GM12878 (cell line): ENCODE results near the gene PIF1. TPM values are rescaled to one million over a fixed set of nuclear protein-coding genes. Genes with fewer than 3 reads are reported as not detected.
A peak's percentile ranks its signal among the peaks of the same experiment; 100 is the strongest.

Experiments
- ATAC-seq: fragments of 200-7000 bp; cut with Tn5 transposase; 3 replicates; pipeline ENCODE4 v1.9.1; 2020; ENCODE audit warnings: mild to moderate bottlenecking, moderate library complexity
- BruUV-seq: library from RNA; stranded (reverse); fragments of 400-500 nt; replicated peaks from 2 replicates; lab custom pipeline; 2021; lab: Mats Ljungman, UMichigan
- CTCF ChIA-PET: fragments of 300-600 bp; sonication (Branson Sonifier 250); formaldehyde crosslinking; extraction: SDS; loops from one replicate; lab custom pipeline; 2021; ENCODE audit warnings: inconsistent platforms; lab: Yijun Ruan, JAX
- POLR2A ChIA-PET: fragments of 350-600 bp; formaldehyde crosslinking; extraction: SDS; loops from one replicate; lab custom pipeline; 2021; ENCODE audit warnings: inconsistent platforms; lab: Charles Lee
- RAD21 ChIA-PET: fragments of 300-600 bp; sonication (Branson Sonifier 250); formaldehyde crosslinking; loops from one replicate; lab custom pipeline; 2023; ENCODE audit warnings: antibody characterized with exemption; ENCODE audit not compliant: unreplicated experiment; lab: Charles Lee
- SMC1A ChIA-PET: fragments of 300-600 bp; sonication (Branson Sonifier 250); formaldehyde crosslinking; loops from one replicate; lab custom pipeline; 2023; ENCODE audit not compliant: unreplicated experiment, uncharacterized antibody; lab: Charles Lee
- DNase-seq: peaks from one replicate; pipeline ENCODE4 v3.0.0-alpha.2; 2011; ENCODE audit warnings: low read depth, low spot score
- FAIRE-seq: peaks from 3 replicates; lab custom pipeline; 2011; peaks lifted over from hg19 to GRCh38; lab: Jason Lieb, UNC
- H2AFZ ChIP-seq: 2 replicates; pipeline ENCODE4 v1.6.0; 2011; ENCODE audit warnings: low read depth, low read length, control low read depth; ENCODE audit not compliant: control insufficient read depth
- H3K27ac ChIP-seq: 2 replicates; pipeline ENCODE4 v1.5.1; 2011; ENCODE audit warnings: control low read depth; ENCODE audit not compliant: control insufficient read depth, insufficient read depth
- H3K27me3 ChIP-seq, 2 experiments: replicated peaks in 1 of 2; 2 replicates each; pipeline versions ENCODE4 v1.6.0 to v1.6.1; 2011; ENCODE audit warnings: low read length in 1 of 2; ENCODE audit not compliant: control insufficient read depth in 2 of 2, insufficient read depth in 2 of 2
- H3K36me3 ChIP-seq, 2 experiments: 2 replicates each; pipeline ENCODE4 v1.5.1; 2011; ENCODE audit warnings: low read length in 1 of 2; ENCODE audit not compliant: control insufficient read depth in 2 of 2, insufficient read depth in 2 of 2
- H3K4me1 ChIP-seq: 2 replicates; pipeline ENCODE4 v1.6.1; 2011; ENCODE audit warnings: mild to moderate bottlenecking, low read length, moderate library complexity, mixed read lengths; ENCODE audit not compliant: control insufficient read depth, insufficient read depth
- H3K4me2 ChIP-seq: 2 replicates; pipeline ENCODE4 v1.6.0; 2011; ENCODE audit warnings: control low read depth; ENCODE audit not compliant: control insufficient read depth, insufficient read depth
- H3K4me3 ChIP-seq: fragments of 200-600 bp; sonication (generic); 2 replicates; pipeline ENCODE4 v1.5.1; 2016
- H3K79me2 ChIP-seq: 2 replicates; pipeline ENCODE4 v1.6.0; 2011; ENCODE audit warnings: low read length; ENCODE audit not compliant: control insufficient read depth, insufficient read depth
- H3K9ac ChIP-seq: 2 replicates; pipeline ENCODE4 v1.8.0; 2011; ENCODE audit warnings: low read length, control low read depth, mixed read lengths; ENCODE audit not compliant: control insufficient read depth, insufficient read depth
- H3K9me3 ChIP-seq: replicated peaks from 3 replicates; pipeline ENCODE4 v1.5.1; 2011; ENCODE audit warnings: mild to moderate bottlenecking, low read length; ENCODE audit not compliant: control insufficient read depth, insufficient read depth
- H4K20me1 ChIP-seq: 2 replicates; pipeline ENCODE4 v1.6.0; 2011; ENCODE audit not compliant: control insufficient read depth, insufficient read depth
- BHLHE40 ChIP-seq, 2 experiments: fragments of 450-650 bp in 1 of 2; IDR thresholded peaks; 2 replicates each; pipeline ENCODE4 v1.6.1; 2011 to 2017; ENCODE audit warnings: low read depth in 2 of 2, borderline replicate concordance in 1 of 2, improper control_type of control experiment in 1 of 2, low read length in 1 of 2, mild to moderate bottlenecking in 1 of 2
- CBFB ChIP-seq: IDR thresholded peaks from 2 replicates; pipeline ENCODE4 v1.6.1; 2016; ENCODE audit warnings: antibody characterized with exemption, low read depth
- WGBS: methylation state at CpG from one replicate; pipeline ENCODE4 v1.1.6; 2016; ENCODE audit warnings: low lambda C conversion rate; ENCODE audit not compliant: insufficient replicate concordance, insufficient coverage; ENCODE audit errors: missing lambda C conversion rate; 5-methylcytosine and 5-hydroxymethylcytosine counted together
- in situ Hi-C: fragments of 300-500 bp; cut with MboI; formaldehyde crosslinking; loops from 9 replicates; pipeline ENCODE4 v1.14.3; 2018; ENCODE audit warnings: mixed read lengths
- intact Hi-C: fragments of 100-400 bp; cut with micrococcal nuclease; formaldehyde crosslinking; loops from one replicate; pipeline ENCODE4 v1.14.2; 2022; ENCODE audit not compliant: unreplicated experiment
- polyA plus RNA-seq, 11 experiments: library from polyadenylated mRNA; depleted of rRNA in 4 of 11; unstranded in 6 of 11; stranded (reverse) in 5 of 11; fragments of >200 nt; fragmentation: Nextera tagmentation in 4 of 11; fragmentation: Illumina TruSeq in 1 of 11; extraction: Ambion mirVana in 4 of 11; extraction: Trizol in 1 of 11; gene quantifications; 1 replicate in 1 of 11; 2 replicates in 10 of 11; pipeline versions ENCODE4 v1.2.1 to v1.2.3, GENCODE V29; 2011 to 2016; ENCODE audit warnings: inconsistent platforms in 2 of 11, missing spikeins in 2 of 11, low read depth in 1 of 11
- total RNA-seq, 4 experiments: library from RNA; depleted of rRNA in 3 of 4; stranded (reverse); fragments of >200 nt in 3 of 4; fragmentation: Illumina TruSeq in 1 of 4; extraction: Trizol in 1 of 4; gene quantifications; 2 replicates each; pipeline versions ENCODE4 v1.2.1 to v1.2.3, GENCODE V29; 2013 to 2021
- TF ChIP-seq, protein P1 (sequence below): IDR thresholded peaks from 2 replicates; pipeline ENCODE4 v1.6.1; 2012; ENCODE audit warnings: low read depth, low read length, improper control_type of control experiment

The PIF1 gene
- total and polyA plus RNA-seq, 10 of the 15 experiments (the other 5 are each of a cell fraction or from before 2014, with no cell fraction given) = 3.7 to 68.9 (median 31.1) TPM

DNA sequence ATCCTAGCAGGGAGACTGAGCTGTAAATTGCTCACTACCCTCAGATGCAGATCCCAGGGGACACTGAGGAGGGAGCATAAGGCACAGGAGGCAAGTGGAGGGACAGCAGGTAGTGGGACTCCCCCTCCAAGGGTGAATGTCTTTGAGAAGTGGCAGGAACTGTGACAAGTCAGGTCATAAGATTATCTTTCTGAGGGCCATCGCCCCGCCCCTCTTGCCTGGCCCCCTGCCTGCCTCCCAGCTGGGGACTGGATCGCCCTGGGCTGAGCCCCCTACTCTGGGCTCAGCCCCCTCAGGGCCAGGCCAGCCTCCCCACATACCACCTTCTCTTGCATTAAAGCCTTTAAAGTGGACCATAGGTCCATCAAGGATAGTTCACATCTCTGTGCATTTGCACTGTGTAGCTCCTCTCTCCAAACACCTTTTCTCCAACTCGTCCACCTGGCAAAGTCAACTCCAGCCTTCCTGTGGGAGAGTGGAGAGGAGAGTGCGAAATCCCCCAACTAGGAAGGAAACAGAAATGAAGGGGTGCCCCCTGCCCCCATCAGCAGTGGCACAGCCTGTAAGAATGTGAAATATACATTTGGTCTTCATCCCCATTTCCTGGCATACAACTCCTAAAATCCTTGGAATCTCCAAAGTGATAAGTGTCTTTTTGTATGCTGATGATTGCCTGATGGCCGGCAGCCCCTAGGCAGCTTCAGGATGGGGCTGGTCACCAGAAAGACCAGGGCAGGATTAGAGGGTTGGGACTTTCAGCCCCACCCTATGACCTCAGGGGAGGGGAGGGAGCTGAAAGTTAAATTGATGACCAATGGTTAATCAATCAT lies 14.7 kb downstream of the PIF1 start:
- no TSS peak for BruUV-seq
- in situ Hi-C loops = loop anchor here (5.0 kb wide), 1 partner anchor 78 kb away; no protein-coding TSS in a partner anchor
- Histone ChIP-seq H3K9me3 (no peaks in the 10 kb centered on the region), H3K27ac (no peak overlapping the region), H3K27me3 (no peaks in the 10 kb centered on the region), H3K4me3 (no peak overlapping the region), H2AFZ (no peak overlapping the region), H3K4me2 (no peak overlapping the region), H3K9ac (no peak overlapping the region), H3K36me3 (peaks cover 0 to 5% of the 10 kb centered on the region in 2 experiments; a peak in 1 of 4 replicates), H4K20me1 (no peaks in the 10 kb centered on the region), H3K4me1 (peaks cover 17% of the 10 kb centered on the region), H3K79me2 (no peaks in the 10 kb centered on the region)
- SMC1A ChIA-PET = interaction anchor here (0.5 to 16.7 kb wide), 24 partner anchors 9 to 300 kb away, joined by 3 to 308 read pairs (median 6); partner anchors contain the start of gene PIF1
- 69% methylated on average over 6 of the region's 6 CpGs for WGBS
- CTCF ChIA-PET = interaction anchor here (0.6 to 17.1 kb wide), 45 partner anchors 8 to 381 kb away, joined by 3 to 529 read pairs (median 5); partner anchors contain the start of gene PIF1
- ATAC-seq = peak; percentile 4; the same call in 2 of the 3 replicates
- DNase-seq = no peak
- intact Hi-C loops = loop anchor here (1.0 to 5.0 kb wide), 2 partner anchors 79 to 123 kb away; no protein-coding TSS in a partner anchor
- RAD21 ChIA-PET = interaction anchor here (0.6 to 12.2 kb wide), 29 partner anchors 9 to 1170 kb away, joined by 3 to 148 read pairs (median 6); partner anchors contain the start of gene PIF1
- POLR2A ChIA-PET = interaction anchor here (0.6 to 6.0 kb wide), 14 partner anchors 10 to 95 kb away, joined by 3 to 38 read pairs (median 8); partner anchors contain the start of gene PIF1
- FAIRE-seq = no peak
- TF ChIP-seq, protein P1, sequence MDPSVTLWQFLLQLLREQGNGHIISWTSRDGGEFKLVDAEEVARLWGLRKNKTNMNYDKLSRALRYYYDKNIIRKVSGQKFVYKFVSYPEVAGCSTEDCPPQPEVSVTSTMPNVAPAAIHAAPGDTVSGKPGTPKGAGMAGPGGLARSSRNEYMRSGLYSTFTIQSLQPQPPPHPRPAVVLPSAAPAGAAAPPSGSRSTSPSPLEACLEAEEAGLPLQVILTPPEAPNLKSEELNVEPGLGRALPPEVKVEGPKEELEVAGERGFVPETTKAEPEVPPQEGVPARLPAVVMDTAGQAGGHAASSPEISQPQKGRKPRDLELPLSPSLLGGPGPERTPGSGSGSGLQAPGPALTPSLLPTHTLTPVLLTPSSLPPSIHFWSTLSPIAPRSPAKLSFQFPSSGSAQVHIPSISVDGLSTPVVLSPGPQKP = no peak
- TF ChIP-seq BHLHE40 (IDR thresholded peaks at IDR 0.05; ENCODE audit: borderline replicate concordance in 1 of 2, low read depth in 2 of 2, low read length in 1 of 2) (no peak), CBFB (no peak)
